ENCODE data around the gene CLPTM1L.

The CLPTM1L gene

DNA sequence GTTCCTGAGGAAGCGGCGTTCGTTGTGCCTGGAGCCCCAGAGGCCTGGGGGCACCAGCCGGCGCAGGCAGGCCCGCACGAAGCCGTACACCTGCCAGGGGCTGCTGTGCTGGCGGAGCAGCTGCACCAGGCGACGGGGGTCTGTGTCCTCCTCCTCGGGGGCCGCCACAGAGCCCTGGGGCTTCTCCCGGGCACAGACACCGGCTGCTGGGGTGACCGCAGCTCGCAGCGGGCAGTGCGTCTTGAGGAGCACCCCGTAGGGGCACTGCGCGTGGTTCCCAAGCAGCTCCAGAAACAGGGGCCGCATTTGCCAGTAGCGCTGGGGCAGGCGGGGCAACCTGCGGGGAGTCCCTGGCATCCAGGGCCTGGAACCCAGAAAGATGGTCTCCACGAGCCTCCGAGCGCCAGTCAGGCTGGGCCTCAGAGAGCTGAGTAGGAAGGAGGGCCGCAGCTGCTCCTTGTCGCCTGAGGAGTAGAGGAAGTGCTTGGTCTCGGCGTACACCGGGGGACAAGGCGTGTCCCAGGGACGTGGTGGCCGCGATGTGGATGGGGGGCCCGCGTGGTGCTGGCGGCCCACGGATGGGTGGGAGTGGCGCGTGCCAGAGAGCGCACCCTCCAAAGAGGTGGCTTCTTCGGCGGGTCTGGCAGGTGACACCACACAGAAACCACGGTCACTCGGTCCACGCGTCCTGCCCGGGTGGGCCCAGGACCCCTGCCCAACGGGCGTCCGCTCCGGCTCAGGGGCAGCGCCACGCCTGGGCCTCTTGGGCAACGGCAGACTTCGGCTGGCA lies 51.3 kb downstream of the CLPTM1L start:
- Histone ChIP-seq H3F3A (ENCODE audit: low read depth) (no peaks in the 10 kb centered on the region), H3K27me3 (ENCODE audit: insufficient read depth, low read length, poor library complexity, severe bottlenecking) (no peaks in the 10 kb centered on the region), H3K9me3 (ENCODE audit: insufficient read depth, low read depth, low read length) (no peaks in the 10 kb centered on the region), H4K20me1 (ENCODE audit: insufficient read depth, low read length, poor library complexity, severe bottlenecking) (no peaks in the 10 kb centered on the region), H3K4me1 (ENCODE audit: insufficient read depth, low read length, poor library complexity, severe bottlenecking) (peaks cover 10% of the 10 kb centered on the region), H3K4me3 (ENCODE audit: low read length, poor library complexity, severe bottlenecking) (no peak overlapping the region), H3K36me3 (ENCODE audit: insufficient read depth, low read length) (no peaks in the 10 kb centered on the region), H3K9me2 (replicated peaks; ENCODE audit: low read depth, low read length) (no peaks in the 10 kb centered on the region), H3K4me2 (ENCODE audit: low read depth, low read length, poor library complexity, severe bottlenecking) (no peak overlapping the region), H2AFZ (ENCODE audit: low read length) (no peak overlapping the region), H3K79me2 (ENCODE audit: insufficient read depth, low read length) (peaks cover 5% of the 10 kb centered on the region; the same call in 1 of the 2 replicates), H3K9ac (ENCODE audit: low read depth, low read length, poor library complexity, severe bottlenecking) (no peak overlapping the region)
- TF ChIP-seq, protein P1, sequence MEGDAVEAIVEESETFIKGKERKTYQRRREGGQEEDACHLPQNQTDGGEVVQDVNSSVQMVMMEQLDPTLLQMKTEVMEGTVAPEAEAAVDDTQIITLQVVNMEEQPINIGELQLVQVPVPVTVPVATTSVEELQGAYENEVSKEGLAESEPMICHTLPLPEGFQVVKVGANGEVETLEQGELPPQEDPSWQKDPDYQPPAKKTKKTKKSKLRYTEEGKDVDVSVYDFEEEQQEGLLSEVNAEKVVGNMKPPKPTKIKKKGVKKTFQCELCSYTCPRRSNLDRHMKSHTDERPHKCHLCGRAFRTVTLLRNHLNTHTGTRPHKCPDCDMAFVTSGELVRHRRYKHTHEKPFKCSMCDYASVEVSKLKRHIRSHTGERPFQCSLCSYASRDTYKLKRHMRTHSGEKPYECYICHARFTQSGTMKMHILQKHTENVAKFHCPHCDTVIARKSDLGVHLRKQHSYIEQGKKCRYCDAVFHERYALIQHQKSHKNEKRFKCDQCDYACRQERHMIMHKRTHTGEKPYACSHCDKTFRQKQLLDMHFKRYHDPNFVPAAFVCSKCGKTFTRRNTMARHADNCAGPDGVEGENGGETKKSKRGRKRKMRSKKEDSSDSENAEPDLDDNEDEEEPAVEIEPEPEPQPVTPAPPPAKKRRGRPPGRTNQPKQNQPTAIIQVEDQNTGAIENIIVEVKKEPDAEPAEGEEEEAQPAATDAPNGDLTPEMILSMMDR (conservative IDR thresholded peaks at IDR 0.05; ENCODE audit: low read length) = no peak
- no peak for TF ChIP-seq EZH2phosphoT487 (IDR thresholded peaks at IDR 0.05; ENCODE audit: borderline replicate concordance)

DNA sequence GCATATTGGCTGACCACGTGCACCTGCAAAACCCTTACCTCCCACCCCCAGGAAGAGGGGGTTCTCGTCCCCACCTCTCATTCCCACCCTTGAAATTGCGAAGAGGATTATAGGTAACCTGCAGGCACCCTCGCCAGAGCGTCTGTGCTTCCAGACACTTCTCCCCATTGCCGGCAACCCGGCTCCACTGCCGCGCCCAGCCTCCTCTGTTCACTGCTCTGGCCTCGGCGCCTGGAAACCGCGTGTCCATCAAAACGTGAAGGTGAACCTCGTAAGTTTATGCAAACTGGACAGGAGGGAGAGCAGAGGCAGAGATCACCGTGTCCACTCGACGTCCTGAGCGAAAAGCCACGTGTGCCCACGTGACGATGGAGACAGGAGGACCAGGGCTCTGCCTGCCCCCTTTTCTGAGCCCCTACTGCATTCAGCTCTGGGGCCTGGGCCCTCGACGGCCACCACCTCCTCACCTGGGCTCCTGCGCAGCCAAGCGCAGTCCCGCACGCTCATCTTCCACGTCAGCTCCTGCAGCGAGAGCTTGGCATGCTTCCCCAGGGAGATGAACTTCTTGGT lies 52.0 kb downstream of the CLPTM1L start:
- no peaks in the 10 kb centered on the region for H3K27me3 ChIP-seq (ENCODE audit: insufficient read depth, low read length, poor library complexity, severe bottlenecking)
- H3K4me1 ChIP-seq (ENCODE audit: insufficient read depth, low read length, poor library complexity, severe bottlenecking) = peaks cover 10% of the 10 kb centered on the region
- H3K79me2 ChIP-seq (ENCODE audit: insufficient read depth, low read length) = peaks cover 5% of the 10 kb centered on the region; the same call in 1 of the 2 replicates
- no peak for TF ChIP-seq EZH2phosphoT487 (IDR thresholded peaks at IDR 0.05; ENCODE audit: borderline replicate concordance)
- TF ChIP-seq, protein P1 (conservative IDR thresholded peaks at IDR 0.05; ENCODE audit: low read length) = no peak
- H3K4me2 ChIP-seq (ENCODE audit: low read depth, low read length, poor library complexity, severe bottlenecking) = no peak overlapping the region
- H4K20me1 ChIP-seq (ENCODE audit: insufficient read depth, low read length, poor library complexity, severe bottlenecking) = no peaks in the 10 kb centered on the region
- no peaks in the 10 kb centered on the region for H3K9me2 ChIP-seq (replicated peaks; ENCODE audit: low read depth, low read length)
- H3K36me3 ChIP-seq (ENCODE audit: insufficient read depth, low read length) = no peaks in the 10 kb centered on the region
- no peaks in the 10 kb centered on the region for H3K9me3 ChIP-seq (ENCODE audit: insufficient read depth, low read depth, low read length)
- H3K9ac ChIP-seq (ENCODE audit: low read depth, low read length, poor library complexity, severe bottlenecking) = no peak overlapping the region
- H3F3A ChIP-seq (ENCODE audit: low read depth) = no peaks in the 10 kb centered on the region
- H2AFZ ChIP-seq (ENCODE audit: low read length) = no peak overlapping the region
- H3K4me3 ChIP-seq (ENCODE audit: low read length, poor library complexity, severe bottlenecking) = no peak overlapping the region

DNA sequence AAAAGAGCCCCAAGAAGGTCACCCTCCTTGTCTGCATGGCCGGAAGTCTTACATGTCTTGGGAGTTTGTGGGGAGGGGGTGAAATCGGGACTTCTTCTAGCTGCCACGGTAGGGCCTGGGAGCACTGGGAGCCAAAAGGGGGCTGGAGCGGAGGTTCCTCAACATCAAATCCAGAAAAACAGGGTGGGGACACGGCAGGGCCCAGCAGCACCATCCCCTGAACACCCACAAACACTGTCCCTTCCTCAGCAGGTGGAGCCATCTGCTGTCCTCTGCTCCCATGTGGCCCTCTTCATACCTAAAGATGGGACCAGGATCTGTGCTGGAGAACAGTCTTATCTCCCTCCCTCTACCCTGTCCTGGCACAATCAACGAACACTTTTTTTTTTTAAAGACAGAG lies 52.8 kb downstream of the CLPTM1L start:
- Histone ChIP-seq H3K36me3 (ENCODE audit: insufficient read depth, low read length) (no peaks in the 10 kb centered on the region), H3K4me3 (ENCODE audit: low read length, poor library complexity, severe bottlenecking) (no peak overlapping the region), H4K20me1 (ENCODE audit: insufficient read depth, low read length, poor library complexity, severe bottlenecking) (no peaks in the 10 kb centered on the region), H3K9ac (ENCODE audit: low read depth, low read length, poor library complexity, severe bottlenecking) (no peak overlapping the region), H3K27me3 (ENCODE audit: insufficient read depth, low read length, poor library complexity, severe bottlenecking) (no peaks in the 10 kb centered on the region), H3F3A (ENCODE audit: low read depth) (no peaks in the 10 kb centered on the region), H3K9me2 (replicated peaks; ENCODE audit: low read depth, low read length) (no peaks in the 10 kb centered on the region), H3K79me2 (ENCODE audit: insufficient read depth, low read length) (peaks cover 5% of the 10 kb centered on the region; the same call in 1 of the 2 replicates), H3K9me3 (ENCODE audit: insufficient read depth, low read depth, low read length) (no peaks in the 10 kb centered on the region), H2AFZ (ENCODE audit: low read length) (no peak overlapping the region), H3K4me2 (ENCODE audit: low read depth, low read length, poor library complexity, severe bottlenecking) (no peak overlapping the region), H3K4me1 (ENCODE audit: insufficient read depth, low read length, poor library complexity, severe bottlenecking) (peaks cover 7% of the 10 kb centered on the region)
- TF ChIP-seq EZH2phosphoT487 (IDR thresholded peaks at IDR 0.05; ENCODE audit: borderline replicate concordance) = no peak
- TF ChIP-seq, protein P1 (conservative IDR thresholded peaks at IDR 0.05; ENCODE audit: low read length) = peak; percentile 22; the same call in 1 of the 2 replicates

Data from Loucy (cell line).